Kidney (tissue), 14 donors: ENCODE data around the gene FLT1. TPM values are rescaled to one million over a fixed set of nuclear protein-coding genes. Genes with fewer than 3 reads are reported as not detected.

Experiments used
- DNase-seq, 5 donors: peaks; one replicate each; pipeline ENCODE4 v3.0.0-alpha.2; 2013 to 2020
- FAIRE-seq: peaks from 2 replicates; lab custom pipeline; 2012; peaks lifted over from hg19 to GRCh38; lab: Jason Lieb, UNC
- H3K27ac ChIP-seq, 2 donors: one replicate each; pipeline ENCODE4 v1.7.0; 2013; ENCODE audit warnings: low read depth in 2 of 2, low read length in 2 of 2, inconsistent platforms in 1 of 2
- H3K27me3 ChIP-seq: one replicate; pipeline ENCODE4 v1.7.1; 2013; ENCODE audit warnings: low read length, inconsistent platforms; ENCODE audit not compliant: control insufficient read depth, insufficient read depth
- H3K36me3 ChIP-seq, 3 donors: one replicate each; pipeline versions ENCODE4 v1.7.0 to v1.7.1; 2013; ENCODE audit warnings: low read length in 3 of 3, control low read depth in 1 of 3, inconsistent platforms in 1 of 3; ENCODE audit not compliant: insufficient read depth in 3 of 3, control insufficient read depth in 2 of 3
- H3K4me1 ChIP-seq, 3 donors: one replicate each; pipeline versions ENCODE4 v1.7.0 to v1.7.1; 2013; ENCODE audit warnings: low read length in 3 of 3, inconsistent platforms in 1 of 3, low read depth in 1 of 3; ENCODE audit not compliant: control insufficient read depth in 2 of 3, insufficient read depth in 2 of 3
- H3K4me3 ChIP-seq, 3 donors: one replicate each; pipeline versions ENCODE4 v1.7.0 to v1.8.1; 2013; ENCODE audit warnings: low read length in 3 of 3, control low read depth in 1 of 3, inconsistent platforms in 1 of 3
- H3K9ac ChIP-seq, 3 donors: one replicate each; pipeline versions ENCODE4 v1.7.0 to v1.7.1; 2013; ENCODE audit warnings: low read length in 3 of 3, control low read depth in 1 of 3, inconsistent platforms in 1 of 3
- H3K9me3 ChIP-seq, 3 donors: one replicate each; pipeline versions ENCODE4 v1.7.0 to v1.7.1; 2013; ENCODE audit warnings: low read length in 3 of 3, control low read depth in 1 of 3, inconsistent platforms in 1 of 3; ENCODE audit not compliant: control insufficient read depth in 2 of 3, insufficient read depth in 1 of 3
- CTCF ChIP-seq: IDR thresholded peaks from 3 replicates; pipeline ENCODE4 v1.5.1; 2012; ENCODE audit warnings: mild to moderate bottlenecking, moderate library complexity, borderline replicate concordance; ENCODE audit not compliant: insufficient read depth; ENCODE audit errors: extremely low read depth
- intact Hi-C: fragments of 100-400 bp; cut with DNase I; formaldehyde crosslinking; loops from one replicate; pipeline ENCODE4 v1.11.1; 2022
- polyA plus RNA-seq: library from polyadenylated mRNA; stranded (reverse); fragments of 350-450 nt; fragmentation: Illumina TruSeq; extraction: RNeasy Lipid Tissue Mini Kit (QIAGEN cat#74804); gene quantifications from one replicate; pipeline ENCODE4 v1.2.3, GENCODE V29; 2014; ENCODE audit warnings: low read depth, low replicate concordance; ENCODE audit not compliant: insufficient read depth
- total RNA-seq: library from RNA; stranded (reverse); fragmentation: NEBNext Ultra II Directional; extraction: Animal tissue kit (Norgen Biotek cat#: 25700); gene quantifications from one replicate; pipeline ENCODE4 v1.2.1, GENCODE V29; 2021
- donor health status: control.
- donor health status: control.
- donor health status: control.
- donor health status: control.
- donor health status: control.
- donor health status: DM: yes; HTN: yes; CAD: no.
- donor health status: Normal renal cell carcinoma (clear cell type).

Gene FLT1
- total and polyA plus RNA-seq, 2 donors from 2014 or later = 17.2 to 45.7 TPM

- no peak for FAIRE-seq
- Histone ChIP-seq H3K9me3 (no peaks in the 10 kb centered on the region), H3K36me3 (no peaks in the 10 kb centered on the region), H3K4me3 (no peak overlapping the region), H3K4me1 (no peaks in the 10 kb centered on the region), H3K9ac (no peak overlapping the region), H3K27ac (peak overlapping the region in 1 of 2 donors; percentile 25), H3K27me3 (no peaks in the 10 kb centered on the region)
- no peak for DNase-seq
- intact Hi-C loops = no loop called here
- TF ChIP-seq CTCF = no peak
Measured at GRCh38 chr13:28401303-28402056, 93.4 kb downstream of the FLT1 start.

GRCh38 chr13:28396053-28396452, 98.9 kb downstream of the FLT1 start:
- no peak for TF ChIP-seq CTCF
- no peak for DNase-seq
- H3K27me3 ChIP-seq = no peaks in the 10 kb centered on the region
- FAIRE-seq = no peak
- H3K27ac ChIP-seq = no peak overlapping the region
- H3K36me3 ChIP-seq = no peaks in the 10 kb centered on the region
- H3K9ac ChIP-seq = no peak overlapping the region
- H3K4me1 ChIP-seq = no peaks in the 10 kb centered on the region
- no peaks in the 10 kb centered on the region for H3K9me3 ChIP-seq
- H3K4me3 ChIP-seq = no peak overlapping the region
- intact Hi-C loops = no loop called here

- FAIRE-seq (no peak), DNase-seq (no peak)
- Histone ChIP-seq H3K27ac (no peak overlapping the region), H3K9me3 (no peaks in the 10 kb centered on the region), H3K36me3 (no peaks in the 10 kb centered on the region), H3K27me3 (no peaks in the 10 kb centered on the region), H3K9ac (no peak overlapping the region), H3K4me3 (no peak overlapping the region), H3K4me1 (no peaks in the 10 kb centered on the region)
- no peak for TF ChIP-seq CTCF
- intact Hi-C loops = no loop called here
Measured at GRCh38 chr13:28394422-28394821, 100.5 kb downstream of the FLT1 start.
